ENCODE results near the gene LIAS. TPM values are rescaled to one million over a fixed set of nuclear protein-coding genes. Genes with fewer than 3 reads are reported as not detected.

The LIAS gene
- total and polyA plus RNA-seq, 10 of the 15 experiments (the other 5 are each of a cell fraction or from before 2014, with no cell fraction given) = 17.9 to 32.3 (median 26.4) TPM

DNA sequence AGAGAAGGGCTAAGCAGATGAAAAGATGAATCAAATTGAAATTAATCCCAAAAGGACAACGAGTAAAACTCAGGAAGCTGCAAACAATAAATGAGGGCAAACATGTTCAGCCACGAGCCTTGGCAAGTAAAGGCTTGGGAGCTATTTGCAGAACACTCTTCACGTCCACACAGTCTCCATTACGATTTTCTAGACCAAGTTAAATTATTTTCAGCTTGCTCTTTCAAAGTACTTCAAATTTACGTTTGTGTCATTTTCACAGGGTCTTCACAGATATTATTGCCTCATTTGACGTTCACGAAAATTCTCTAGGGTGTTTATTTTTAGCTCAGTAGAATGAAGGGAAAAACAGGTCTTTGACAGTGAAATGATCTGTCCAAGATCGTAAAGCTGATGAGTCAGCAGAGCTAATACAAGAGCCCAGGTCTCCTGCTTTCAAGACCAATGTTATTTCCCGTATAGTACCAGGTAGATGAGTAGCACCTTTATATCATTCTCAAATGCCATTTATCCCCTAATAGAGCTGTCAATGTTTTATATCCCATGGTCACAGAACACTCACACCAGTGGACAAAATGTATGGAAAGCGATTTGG, 31.2 kb upstream of the LIAS start (continued):
- no peak for TF ChIP-seq ZBTB11 (CRISPR knock-in tag; IDR thresholded peaks at IDR 0.05)
- TF ChIP-seq HCFC1 (IDR thresholded peaks at IDR 0.05; ENCODE audit: low read length) = no peak
- no peak for TF ChIP-seq KAT2A (conservative IDR thresholded peaks at IDR 0.05; ENCODE audit: control insufficient read depth, low read depth, low read length)
- TF ChIP-seq SUPT20H (IDR thresholded peaks at IDR 0.05; ENCODE audit: borderline replicate concordance, control insufficient read depth, low read depth, low read length) = no peak
- no peak for TF ChIP-seq SMAD1 (IDR thresholded peaks at IDR 0.05; ENCODE audit: low read depth, partially characterized antibody)
- no peak for TF ChIP-seq E2F4 (IDR thresholded peaks at IDR 0.05; ENCODE audit: low read depth, low read length)

Data from GM12878 (cell line).